CD4-positive, alpha-beta T cell treated with Interleukin-1 beta for 1 hour (primary cell): ENCODE results near the gene HJV.

Experiments
- DNase-seq, 2 donors: peaks; one replicate each; pipeline ENCODE4 v3.0.0-alpha.2; 2020 to 2022

HJV gene

DNA sequence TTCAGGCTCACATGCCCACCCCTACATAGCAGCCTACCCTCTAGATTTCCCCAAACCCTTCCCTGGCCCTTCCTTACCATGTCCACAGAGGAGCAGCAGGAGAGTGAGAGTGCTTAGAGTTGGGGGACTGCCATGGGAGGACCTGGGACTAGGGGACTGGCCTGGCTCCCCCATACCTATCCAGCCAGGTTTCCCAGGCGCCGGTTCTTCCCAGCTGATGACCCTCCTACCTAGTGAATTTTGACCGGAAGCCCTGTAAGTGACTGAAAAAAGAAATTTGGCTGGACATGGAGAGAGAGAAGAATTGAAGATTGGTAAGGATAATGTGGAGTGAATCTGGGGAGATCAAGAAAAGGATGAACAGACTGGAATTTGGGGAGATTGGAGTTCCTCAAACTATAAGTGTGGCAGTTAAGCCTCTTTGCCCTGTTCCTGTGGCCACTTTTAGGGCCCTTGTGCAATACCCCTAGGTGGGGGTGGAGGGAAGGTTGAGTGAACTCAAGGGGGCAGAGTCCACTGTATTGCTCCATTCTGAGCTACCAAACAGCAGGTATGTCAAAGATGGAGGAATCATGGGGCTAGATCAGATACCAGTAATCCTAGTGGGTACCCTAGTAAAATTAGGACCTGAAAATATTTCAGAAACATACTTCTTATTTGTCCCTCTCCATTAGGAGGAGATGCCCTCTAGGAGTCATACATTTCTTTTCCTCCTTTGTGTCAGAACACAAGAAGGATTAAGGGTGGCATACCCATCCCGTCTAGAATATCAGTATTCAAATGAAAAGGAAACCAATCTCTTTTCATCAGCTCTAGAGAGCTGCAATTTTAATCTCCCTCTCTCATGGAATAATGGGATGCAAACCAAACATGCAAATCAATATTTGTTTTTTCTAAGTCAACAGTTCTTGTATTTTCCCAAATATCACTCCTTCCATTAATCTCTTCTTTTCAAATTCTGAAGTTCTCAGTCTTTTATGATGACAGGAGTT is 1.2 kb downstream of the HJV start:
- no peak for DNase-seq

DNA sequence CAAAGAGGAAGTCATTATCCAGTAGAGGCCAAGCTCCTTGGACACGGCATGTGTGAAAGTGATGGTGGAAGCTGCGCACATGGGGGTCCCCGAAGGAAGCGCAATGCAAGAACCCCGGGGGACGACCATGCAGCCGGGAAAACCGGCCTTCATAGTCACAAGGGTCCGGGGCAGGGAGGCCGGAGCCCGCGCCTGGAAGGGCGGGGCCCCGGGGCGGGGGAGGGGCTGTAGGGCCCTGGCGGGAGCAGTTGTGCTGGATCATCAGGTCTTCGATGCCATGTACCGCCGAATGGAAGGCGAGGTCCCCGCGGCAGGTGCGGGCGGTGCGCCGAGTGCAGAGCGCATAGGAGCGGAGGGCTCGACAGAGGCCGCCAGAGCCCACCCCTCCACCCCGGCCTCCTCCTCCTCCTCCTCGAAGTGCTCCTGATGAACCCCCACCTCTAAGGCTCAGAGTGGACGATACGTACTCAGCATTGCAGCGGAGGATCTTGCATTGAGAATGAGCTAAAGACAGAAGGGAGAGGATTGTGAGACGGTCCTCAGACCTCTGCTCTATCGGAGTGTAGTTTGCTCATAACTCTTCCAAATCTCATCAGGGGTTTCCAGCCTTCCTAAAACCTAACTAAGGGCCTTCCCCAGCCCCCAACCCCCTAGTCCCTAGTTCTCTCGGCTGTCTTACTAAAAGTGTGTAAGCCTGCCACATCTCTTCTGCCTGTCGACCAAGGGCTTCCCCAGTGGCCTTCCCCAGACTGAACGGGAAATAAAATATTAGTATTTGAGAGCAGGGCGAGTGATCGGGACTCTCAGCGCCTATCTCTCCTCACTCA is 2.1 kb downstream of the HJV start:
- no peak for DNase-seq

- DNase-seq, result no peak
Observed at GRCh38 chr1:146016891-146017290, 4.6 kb downstream of the HJV start.

- no peak for DNase-seq
Observed at GRCh38 chr1:146013559-146013922, 8.0 kb downstream of the HJV start.

DNA sequence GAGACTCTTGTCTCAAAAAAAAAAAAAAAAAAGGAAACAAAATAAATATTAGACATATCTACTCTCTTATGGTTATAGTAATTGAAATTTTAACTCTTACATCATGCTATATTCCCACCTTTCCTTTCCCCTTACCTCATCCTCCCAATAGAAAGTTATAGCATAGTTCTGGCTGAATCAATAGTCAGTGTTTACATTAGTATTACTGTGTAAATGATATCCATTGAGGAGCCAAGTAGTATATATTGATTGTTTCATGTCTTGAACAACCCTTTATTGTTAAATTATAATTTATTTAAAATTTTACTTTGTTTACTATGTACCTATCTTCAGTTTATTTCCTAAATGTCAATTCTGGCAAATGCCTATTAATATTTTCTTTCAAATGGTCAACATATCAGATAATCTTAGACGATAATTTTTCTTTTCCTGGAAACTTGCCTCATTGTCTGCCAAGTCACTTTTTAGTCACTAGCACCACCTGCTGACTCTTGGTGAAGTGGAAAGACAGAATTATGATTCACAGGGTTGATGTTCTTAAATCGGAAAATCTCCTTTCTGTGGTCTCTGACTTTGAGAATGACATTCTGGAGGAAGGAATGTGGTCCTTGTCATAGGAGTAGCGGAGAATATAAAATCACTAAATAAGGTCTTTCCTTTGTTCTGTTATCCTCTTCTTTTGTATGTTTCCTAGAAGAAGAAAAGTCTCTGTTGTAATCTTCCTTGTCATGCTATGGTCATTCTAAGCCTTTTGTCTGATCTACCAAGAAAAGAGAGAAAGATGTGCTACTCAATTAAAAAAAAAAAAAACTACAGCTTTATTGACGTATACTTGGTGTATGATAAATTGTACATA is 8.6 kb downstream of the HJV start:
- DNase-seq, result peak; percentile 58 to 81

GRCh38 chr1:146010126-146010738 is 11.3 kb downstream of the HJV start:
- no peak for DNase-seq

GRCh38 chr1:146007489-146008133 is 13.9 kb downstream of the HJV start:
- DNase-seq, result no peak

DNA sequence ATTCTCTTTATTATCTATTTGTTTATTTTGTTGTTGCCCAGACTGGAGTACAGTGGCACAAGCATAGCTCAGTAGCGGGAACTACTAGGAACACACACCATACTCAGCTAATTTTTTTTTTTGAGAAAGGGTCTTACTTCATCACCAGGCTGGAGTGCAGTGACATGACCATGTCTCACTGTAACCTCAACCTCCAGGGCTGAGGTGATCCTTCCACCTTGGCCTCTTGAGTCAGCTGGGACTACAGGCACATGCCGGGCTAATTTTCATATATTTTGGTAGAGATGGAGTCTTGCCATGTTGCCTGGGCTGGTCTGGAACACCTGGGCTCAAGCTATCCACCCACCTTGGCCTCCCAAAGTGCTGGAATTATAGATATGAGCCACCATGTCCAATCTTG is 19.8 kb downstream of the HJV start:
- no peak for DNase-seq

DNA sequence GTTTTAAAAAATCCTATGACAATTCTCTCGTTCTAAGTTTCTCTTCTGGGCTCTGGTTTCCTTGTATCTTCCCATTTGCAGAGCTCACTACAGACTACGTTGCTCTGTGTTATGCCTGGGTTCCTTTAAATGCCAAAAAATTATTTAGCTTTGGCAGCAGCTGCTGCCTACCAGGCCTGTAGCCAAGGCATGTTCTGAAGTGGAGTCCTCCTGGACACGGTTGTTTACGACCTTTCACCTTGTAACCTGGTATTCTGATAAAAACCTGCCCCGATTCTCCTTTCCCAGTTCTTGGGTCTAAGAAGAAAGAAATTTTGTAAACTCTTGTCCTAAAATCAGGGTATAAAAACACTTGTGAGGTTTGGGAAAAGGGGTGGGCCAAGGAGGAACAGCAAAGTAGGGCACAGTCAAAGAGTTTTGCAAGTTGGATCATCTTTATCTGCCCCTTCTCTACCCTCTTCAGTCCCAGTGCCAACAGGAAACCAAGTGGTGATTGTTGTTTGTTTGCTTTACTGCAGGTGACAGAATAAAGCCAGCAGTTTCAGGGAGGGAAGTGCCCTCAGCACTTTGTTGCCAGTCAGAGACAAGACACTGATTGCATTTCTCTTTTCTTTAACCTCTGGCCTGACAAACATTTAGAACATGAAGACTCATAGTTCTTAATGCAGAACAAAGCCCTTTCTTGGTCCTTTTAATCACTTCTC is 22.1 kb downstream of the HJV start:
- peak; percentile 46 to 69 for DNase-seq

- DNase-seq, result no peak
Observed at GRCh38 chr1:145997718-145998023, 23.9 kb downstream of the HJV start.

DNA sequence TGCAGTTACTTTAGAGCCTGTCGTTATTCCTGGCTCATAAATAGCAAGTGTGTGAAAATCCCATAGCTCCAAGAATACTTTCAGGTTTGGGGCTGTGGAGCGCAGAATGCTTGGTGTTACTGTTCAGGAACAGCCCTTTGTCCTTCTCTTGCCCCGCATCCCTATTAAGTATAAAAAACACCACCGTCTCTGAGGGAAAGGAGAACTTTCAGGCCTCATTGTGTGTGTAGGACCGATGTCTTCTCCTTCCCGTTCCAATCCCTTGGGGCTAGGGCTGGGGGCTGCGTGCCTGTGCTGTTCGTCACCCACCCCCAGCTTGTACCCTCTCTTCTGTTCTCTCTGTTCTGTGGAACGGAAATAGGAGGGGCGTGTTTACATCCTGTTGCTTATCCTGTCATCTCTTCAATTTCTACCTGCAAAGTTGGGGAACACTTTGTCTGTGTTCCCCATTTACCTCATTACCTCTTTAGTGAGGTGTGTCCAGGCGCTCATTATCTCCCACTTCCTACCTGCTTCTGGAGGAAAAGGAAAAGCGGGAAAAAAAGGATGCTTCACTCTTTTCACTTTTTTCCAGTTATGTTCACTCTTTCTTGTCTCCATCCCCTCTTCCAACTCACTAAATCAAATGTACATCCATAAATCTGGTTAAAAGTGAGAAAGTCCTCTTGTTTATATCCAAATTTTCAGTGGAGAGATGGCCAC is 24.4 kb downstream of the HJV start:
- peak; percentile 72 to 73 for DNase-seq

DNA sequence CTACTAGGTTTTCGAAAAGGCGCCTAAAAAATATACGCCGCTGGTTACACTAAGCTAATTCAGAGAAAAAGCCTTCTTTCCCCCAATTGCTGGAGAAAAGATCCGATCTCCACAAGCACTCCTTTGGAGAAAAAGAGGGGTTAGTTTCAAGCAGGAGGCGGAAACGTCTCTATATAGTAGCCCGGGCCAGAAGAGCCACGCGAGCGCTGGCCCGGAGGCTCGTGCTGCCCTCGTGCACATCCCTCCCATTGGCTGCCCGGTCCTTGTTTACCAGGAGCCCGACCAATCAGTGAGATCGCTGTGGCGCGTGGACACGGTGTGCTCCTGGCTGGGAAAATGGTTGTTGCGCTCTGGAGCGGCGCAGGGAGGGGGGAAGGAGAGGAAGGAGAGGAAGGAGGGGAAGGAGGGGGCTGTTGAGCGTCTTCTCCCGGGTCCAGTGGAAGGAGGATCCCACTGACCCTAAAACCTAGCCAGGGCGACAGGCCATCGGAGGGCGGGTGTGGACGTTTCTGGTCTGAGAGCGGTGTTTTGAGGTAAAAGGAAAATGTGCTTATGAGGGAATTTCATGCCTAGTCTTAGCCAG is 25.0 kb downstream of the HJV start, which contains the start of gene TXNIP:
Gene TXNIP (minus strand): TSS at position 147 of the 583 bp plus-strand sequence. CDS start 313 bp downstream, outside the sequence.
- DNase-seq, result peak; percentile 94 to 96

GRCh38 chr1:145995964-145996432 is 25.5 kb downstream of the HJV start:
- DNase-seq, result no peak

- DNase-seq, result no peak
Observed at GRCh38 chr1:145995148-145995881, 26.2 kb downstream of the HJV start.

DNA sequence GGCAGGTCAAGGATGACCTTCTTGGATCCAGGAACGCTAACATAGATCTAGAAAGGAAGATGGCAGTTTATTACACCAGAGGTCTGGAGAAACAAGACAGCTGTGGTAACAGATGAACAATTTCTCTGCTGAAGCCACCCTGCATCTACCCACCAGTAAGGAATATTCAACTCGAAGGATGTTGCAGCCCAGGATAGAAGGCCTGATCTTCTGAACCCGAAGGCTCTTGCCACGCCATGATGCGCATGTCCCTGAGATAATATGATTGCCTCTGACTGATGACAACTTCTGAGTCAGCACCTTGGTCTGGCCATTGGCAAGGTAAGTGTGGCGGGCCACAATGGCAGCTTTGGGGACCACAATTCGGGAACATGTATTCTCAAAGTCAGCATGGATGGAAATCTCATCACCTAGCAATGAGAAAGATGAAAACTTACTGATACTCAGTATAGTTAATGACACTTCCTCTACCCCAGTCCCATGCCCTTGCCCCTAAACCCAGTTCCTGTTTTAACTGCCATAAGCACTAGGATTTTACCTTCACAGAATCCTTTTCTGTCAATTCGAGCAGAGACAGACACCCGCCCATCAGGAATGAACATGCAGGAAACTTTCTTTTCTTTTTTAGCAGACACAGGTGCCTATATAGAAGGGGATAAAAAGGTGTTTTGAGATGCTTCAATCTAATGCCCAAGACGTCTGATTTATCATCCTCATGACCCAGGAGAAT is 27.0 kb downstream of the HJV start:
- peak in 1 of 2 donors; percentile 32 for DNase-seq

DNA sequence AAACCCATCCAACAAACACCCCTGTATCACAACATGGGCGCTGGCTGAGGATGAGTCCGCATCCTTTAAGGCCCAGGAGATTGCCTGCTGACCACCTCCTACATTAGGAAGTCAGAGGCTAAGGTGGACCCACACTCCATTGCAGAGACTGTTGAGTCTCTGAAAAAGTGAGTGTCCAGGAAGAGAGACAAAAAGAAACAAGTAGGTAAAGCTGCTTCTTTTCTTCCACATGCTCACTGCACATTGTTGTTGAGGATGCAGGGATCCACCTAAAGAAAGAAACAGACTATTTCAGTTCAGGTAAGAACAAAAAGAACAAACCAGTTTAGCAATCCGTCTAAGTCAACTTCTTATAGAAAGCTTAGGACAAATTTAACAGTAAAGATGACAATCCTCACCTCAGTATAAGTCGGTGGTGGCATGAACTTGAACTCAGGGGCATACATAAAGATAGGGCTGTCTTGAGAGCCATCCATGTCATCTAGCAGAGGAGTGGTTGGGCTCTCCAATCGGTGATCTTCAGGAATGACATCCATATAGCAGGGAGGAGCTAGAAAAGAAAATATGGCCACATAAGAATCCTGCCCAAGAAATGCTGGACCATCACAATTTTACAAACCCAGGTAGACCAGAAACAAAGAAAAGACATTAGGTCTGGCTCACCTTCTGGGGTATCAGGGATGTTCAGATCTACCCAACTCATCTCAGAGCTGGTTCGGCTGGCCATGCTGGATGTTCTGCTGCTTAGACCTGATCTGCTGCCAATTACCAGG is 27.7 kb downstream of the HJV start:
- DNase-seq, result no peak

- DNase-seq, result no peak
Observed at GRCh38 chr1:145992958-145993617, 28.4 kb downstream of the HJV start.
